Measurements from ENCODE around the gene SLC8A1. TPM values are rescaled to one million over a fixed set of nuclear protein-coding genes. Genes with fewer than 3 reads are reported as not detected.
A peak's percentile ranks its signal among the peaks of the same experiment; 100 is the strongest.

Gene SLC8A1
- total RNA-seq (2022): 0.21 and 0.43 TPM in 2 replicates
- percentile 28 among the genes with signal in this experiment for Bru-seq, nascent RNA
- BruChase-seq, experiment 1, labeled RNA remaining after a 2-hour chase: percentile 30 among the genes with signal in this experiment
- percentile 23 among the genes with signal in this experiment for BruChase-seq, experiment 2, labeled RNA remaining after a 6-hour chase
- long read RNA-seq, partial matches to known transcripts: 0 of 1 reads
- long read RNA-seq, other reads (novel, unspliced or antisense): 1 of 1 reads

DNA sequence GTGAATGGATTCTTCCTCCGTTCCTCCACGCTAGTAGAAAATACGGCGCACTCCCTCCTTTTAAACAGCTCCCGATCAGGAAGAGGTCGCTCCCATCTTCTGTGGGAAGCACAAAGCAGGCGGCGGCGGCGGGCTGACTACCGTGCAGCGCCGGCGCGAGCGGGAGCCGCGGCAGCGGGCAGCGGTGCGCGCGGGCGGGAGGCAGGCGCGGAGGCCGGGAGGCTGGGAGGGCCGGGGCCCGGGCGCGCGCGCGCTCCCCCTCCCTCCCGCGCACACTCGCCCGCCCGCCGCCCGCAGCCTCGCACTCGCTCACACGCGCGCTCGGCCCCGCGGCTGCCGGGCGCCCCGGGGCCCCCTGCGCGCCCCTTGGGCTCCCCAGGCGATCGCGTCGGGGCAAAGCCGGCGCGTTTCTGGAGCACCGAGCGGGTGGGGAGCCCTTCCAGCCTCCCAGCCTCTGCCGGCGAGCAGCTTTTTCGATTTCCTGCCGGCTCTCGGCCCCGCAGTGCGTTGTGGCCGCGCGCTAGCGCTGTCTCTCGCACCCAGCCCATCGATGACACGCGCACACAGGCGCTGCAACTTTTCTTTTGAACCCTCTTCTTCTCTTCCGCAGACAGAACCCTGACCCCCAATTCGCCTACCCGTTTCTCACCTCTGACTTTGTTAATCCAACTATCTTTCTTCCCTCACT lies at the start of gene SLC8A1:
SLC8A1 (minus strand) TSS at position 173 of the 688 bp plus-strand sequence.
- Histone ChIP-seq H3K36me3 (ENCODE audit: control insufficient read depth, insufficient read depth, low read length) (no peaks in the 10 kb centered on the region), H3K27me3 (replicated peaks; ENCODE audit: control insufficient read depth, insufficient read depth, low read length) (no peaks in the 10 kb centered on the region), H3K4me3 (ENCODE audit: low read depth, low read length) (no peak within 1 kb of the TSS), H3K9me3 (no peaks in the 10 kb centered on the region), H3K4me1 (no peaks in the 10 kb centered on the region)
- ChIA-PET POLR2A (no interaction called here), CTCF (no interaction called here)
- Mint-ChIP-seq H3K27me3 (ENCODE audit: insufficient read depth, unreplicated experiment) (peaks cover 15% of the 10 kb centered on the region), H3K9me3 (ENCODE audit: unreplicated experiment) (no peaks in the 10 kb centered on the region), H3K4me3 (ENCODE audit: unreplicated experiment) (no peak within 1 kb of the TSS), H3K27ac (ENCODE audit: unreplicated experiment) (no peak within 1 kb of the TSS), H3K4me1 (ENCODE audit: low read depth, unreplicated experiment) (no peaks in the 10 kb centered on the region), H3K36me3 (ENCODE audit: insufficient read depth, unreplicated experiment) (no peaks in the 10 kb centered on the region)
- TF ChIP-seq, protein P1, sequence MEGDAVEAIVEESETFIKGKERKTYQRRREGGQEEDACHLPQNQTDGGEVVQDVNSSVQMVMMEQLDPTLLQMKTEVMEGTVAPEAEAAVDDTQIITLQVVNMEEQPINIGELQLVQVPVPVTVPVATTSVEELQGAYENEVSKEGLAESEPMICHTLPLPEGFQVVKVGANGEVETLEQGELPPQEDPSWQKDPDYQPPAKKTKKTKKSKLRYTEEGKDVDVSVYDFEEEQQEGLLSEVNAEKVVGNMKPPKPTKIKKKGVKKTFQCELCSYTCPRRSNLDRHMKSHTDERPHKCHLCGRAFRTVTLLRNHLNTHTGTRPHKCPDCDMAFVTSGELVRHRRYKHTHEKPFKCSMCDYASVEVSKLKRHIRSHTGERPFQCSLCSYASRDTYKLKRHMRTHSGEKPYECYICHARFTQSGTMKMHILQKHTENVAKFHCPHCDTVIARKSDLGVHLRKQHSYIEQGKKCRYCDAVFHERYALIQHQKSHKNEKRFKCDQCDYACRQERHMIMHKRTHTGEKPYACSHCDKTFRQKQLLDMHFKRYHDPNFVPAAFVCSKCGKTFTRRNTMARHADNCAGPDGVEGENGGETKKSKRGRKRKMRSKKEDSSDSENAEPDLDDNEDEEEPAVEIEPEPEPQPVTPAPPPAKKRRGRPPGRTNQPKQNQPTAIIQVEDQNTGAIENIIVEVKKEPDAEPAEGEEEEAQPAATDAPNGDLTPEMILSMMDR (IDR thresholded peaks at IDR 0.05; ENCODE audit: insufficient read depth in 1 of 2, low read depth in 1 of 2, low read length in 1 of 2, severe bottlenecking in 1 of 2, unreplicated experiment in 1 of 2): no peak
- intact Hi-C loops (cut with micrococcal nuclease; ENCODE audit: unreplicated experiment): no loop called here
- BruUV-seq (replicated peaks): no TSS peak
- no peak for DNase-seq

DNA sequence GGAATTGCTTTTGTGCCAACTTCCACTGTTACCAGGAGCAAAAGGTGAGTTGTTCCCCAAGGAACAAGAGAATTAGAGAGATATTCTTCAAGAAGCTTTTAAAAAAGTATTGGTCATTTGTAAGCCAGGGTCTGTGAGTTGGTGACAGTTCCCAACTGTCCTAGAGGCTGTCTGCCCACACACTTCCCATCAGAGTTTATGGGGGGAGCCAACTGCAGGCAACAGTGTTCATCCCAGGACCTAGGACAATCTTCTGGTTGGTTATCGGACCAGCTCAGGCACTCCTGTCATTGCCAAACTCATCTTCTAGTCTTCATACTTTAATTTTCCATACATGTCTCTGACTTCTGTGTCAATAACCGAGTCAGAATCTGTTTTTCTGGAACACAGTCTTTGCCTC lies 47.5 kb upstream of the SLC8A1 start:
- no peak for DNase-seq
- CTCF ChIA-PET: no interaction called here
- intact Hi-C loops (cut with micrococcal nuclease; ENCODE audit: unreplicated experiment): no loop called here
- H3K4me3 ChIP-seq (ENCODE audit: low read depth, low read length): no peak overlapping the region
- Mint-ChIP-seq H3K4me1 (ENCODE audit: low read depth, unreplicated experiment) (no peaks in the 10 kb centered on the region), H3K27me3 (ENCODE audit: insufficient read depth, unreplicated experiment) (peaks cover 5% of the 10 kb centered on the region), H3K36me3 (ENCODE audit: insufficient read depth, unreplicated experiment) (no peaks in the 10 kb centered on the region), H3K4me3 (ENCODE audit: unreplicated experiment) (no peak overlapping the region), H3K9me3 (ENCODE audit: unreplicated experiment) (no peaks in the 10 kb centered on the region), H3K27ac (ENCODE audit: unreplicated experiment) (no peak overlapping the region)
- no TSS peak for BruUV-seq (replicated peaks)
- H3K27me3 ChIP-seq (replicated peaks; ENCODE audit: control insufficient read depth, insufficient read depth, low read length): no peaks in the 10 kb centered on the region
- TF ChIP-seq, protein P1 (IDR thresholded peaks at IDR 0.05; ENCODE audit: insufficient read depth in 1 of 2, low read depth in 1 of 2, low read length in 1 of 2, severe bottlenecking in 1 of 2, unreplicated experiment in 1 of 2): no peak
- H3K4me1 ChIP-seq: no peaks in the 10 kb centered on the region
- H3K9me3 ChIP-seq: no peaks in the 10 kb centered on the region
- POLR2A ChIA-PET: no interaction called here
- no peaks in the 10 kb centered on the region for H3K36me3 ChIP-seq (ENCODE audit: control insufficient read depth, insufficient read depth, low read length)

DNA sequence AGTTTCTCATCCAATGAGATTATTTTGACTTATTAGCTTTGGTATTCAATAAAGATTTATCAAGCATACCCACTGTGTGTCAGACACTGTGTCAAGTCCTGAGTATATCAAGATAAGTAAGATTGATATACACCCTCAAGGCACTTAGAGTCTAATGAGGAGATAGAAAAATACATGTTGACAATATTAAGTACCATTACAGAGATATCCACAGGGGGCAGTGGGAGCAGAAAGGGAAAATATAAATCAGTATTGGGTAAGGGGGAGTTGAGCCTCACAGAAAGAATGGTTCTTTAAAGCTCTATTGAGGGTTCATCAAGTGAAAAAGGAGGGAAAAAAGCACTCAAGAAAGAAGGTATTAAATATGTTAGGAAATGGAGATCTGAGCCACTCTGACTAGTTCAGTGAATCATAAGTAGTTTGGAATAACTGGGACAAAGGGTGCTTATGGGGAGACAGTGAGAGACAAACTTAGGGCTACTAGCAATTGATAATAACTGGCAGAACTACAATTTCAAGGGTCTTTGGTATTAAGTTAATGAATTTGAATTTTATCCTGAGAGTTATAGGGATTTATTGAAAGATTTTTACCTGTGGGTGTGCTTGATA lies 45.5 kb upstream of the SLC8A1 start:
- Histone ChIP-seq H3K9me3 (no peaks in the 10 kb centered on the region), H3K4me3 (ENCODE audit: low read depth, low read length) (no peak overlapping the region), H3K27me3 (replicated peaks; ENCODE audit: control insufficient read depth, insufficient read depth, low read length) (no peaks in the 10 kb centered on the region), H3K4me1 (no peaks in the 10 kb centered on the region), H3K36me3 (ENCODE audit: control insufficient read depth, insufficient read depth, low read length) (no peaks in the 10 kb centered on the region)
- peaks cover 5% of the 10 kb centered on the region for H3K27me3 Mint-ChIP-seq (ENCODE audit: insufficient read depth, unreplicated experiment)
- no peak overlapping the region for H3K4me3 Mint-ChIP-seq (ENCODE audit: unreplicated experiment)
- H3K27ac Mint-ChIP-seq (ENCODE audit: unreplicated experiment): no peak overlapping the region
- ChIA-PET CTCF (no interaction called here), POLR2A (no interaction called here)
- BruUV-seq (replicated peaks): no TSS peak
- no peaks in the 10 kb centered on the region for H3K4me1 Mint-ChIP-seq (ENCODE audit: low read depth, unreplicated experiment)
- no peaks in the 10 kb centered on the region for H3K36me3 Mint-ChIP-seq (ENCODE audit: insufficient read depth, unreplicated experiment)
- TF ChIP-seq, protein P1 (IDR thresholded peaks at IDR 0.05; ENCODE audit: insufficient read depth in 1 of 2, low read depth in 1 of 2, low read length in 1 of 2, severe bottlenecking in 1 of 2, unreplicated experiment in 1 of 2): no peak
- intact Hi-C loops (cut with micrococcal nuclease; ENCODE audit: unreplicated experiment): no loop called here
- no peak for DNase-seq
- no peaks in the 10 kb centered on the region for H3K9me3 Mint-ChIP-seq (ENCODE audit: unreplicated experiment)

Data from Caco-2 (cell line).